HG03460 (cell line): Measurements from ENCODE around the gene VPS13D.
"Not testable (repeated sequence)": the region's sequence is repeated elsewhere in the genome, so short reads cannot be mapped to it uniquely, and the experiment has no call there.

Experiments
- ATAC-seq: cut with Tn5 transposase; IDR thresholded peaks from one replicate; pipeline ENCODE4 v1.9.1; 2021; ENCODE audit not compliant: unreplicated experiment

The VPS13D gene

GRCh38 chr1:12284486-12284885 lies 54.7 kb downstream of the VPS13D start:
- no peak for ATAC-seq

DNA sequence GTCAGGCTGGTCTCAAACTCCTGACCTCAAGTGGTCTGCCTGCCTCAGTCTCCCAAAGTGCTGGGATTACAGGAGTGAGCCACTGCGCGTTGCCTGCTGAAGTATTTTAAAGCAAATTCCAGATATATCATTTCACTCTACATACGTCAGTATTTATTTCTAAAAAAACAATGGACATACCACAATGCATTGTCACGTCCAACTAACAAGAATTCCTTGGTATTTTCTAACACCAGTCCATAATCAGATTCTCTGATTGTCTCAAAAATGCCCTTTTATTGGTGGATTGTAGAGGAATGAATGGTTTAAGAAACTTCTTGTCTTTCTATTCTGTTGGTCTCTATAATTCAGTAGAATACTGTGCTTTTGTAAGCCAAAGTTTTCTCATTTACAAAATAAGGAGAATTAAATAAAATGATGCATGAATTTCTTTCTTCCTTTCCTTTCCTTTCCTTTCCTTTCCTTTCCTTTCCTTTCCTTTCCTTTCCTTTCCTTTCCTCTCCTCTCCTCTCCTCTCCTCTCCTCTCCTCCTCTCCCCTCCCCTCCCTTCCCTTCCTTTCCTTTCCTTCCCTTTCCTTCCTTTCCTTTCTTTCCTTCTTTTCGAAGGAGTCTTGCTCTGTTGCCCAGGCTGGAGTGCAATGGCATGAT lies 55.8 kb downstream of the VPS13D start:
- no peak for ATAC-seq

DNA sequence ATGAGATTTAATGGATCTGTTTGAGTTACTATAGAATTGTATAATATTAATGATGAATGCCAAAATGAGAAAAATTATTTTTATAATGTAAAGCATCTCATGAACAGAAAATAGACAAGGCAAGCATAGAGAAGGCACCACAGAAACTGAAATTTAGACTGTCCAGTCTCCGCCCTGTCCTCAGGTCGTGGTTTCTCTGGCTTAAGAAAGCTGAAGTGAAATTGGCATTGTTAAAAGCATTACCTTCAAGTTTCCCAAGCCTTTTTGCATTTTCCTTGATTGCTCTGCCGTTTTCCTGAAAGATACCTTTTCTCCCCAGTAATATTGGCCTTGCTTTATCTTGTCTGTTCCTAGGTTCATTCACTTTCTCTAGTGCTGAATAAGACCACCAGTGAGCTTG lies 58.0 kb downstream of the VPS13D start:
- no peak for ATAC-seq

DNA sequence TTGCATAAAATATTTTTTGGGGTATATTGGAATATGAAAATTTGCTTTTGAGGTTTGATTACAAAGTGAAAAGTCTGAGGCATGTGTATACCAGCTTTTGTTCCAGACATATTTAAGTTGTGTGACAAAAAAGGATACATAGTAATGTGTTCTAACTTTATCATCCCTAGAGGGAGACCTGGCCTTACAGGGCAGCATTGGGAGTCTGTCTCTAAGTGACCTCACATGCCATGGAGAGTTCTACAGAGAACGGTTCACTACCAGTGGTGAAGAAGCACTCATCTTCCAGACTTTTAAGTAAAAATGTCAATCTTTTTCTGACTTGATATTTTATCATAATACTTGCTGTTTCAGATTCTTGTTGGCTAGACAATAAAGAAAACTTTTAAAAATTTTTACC lies 61.0 kb downstream of the VPS13D start:
- ATAC-seq = no peak

DNA sequence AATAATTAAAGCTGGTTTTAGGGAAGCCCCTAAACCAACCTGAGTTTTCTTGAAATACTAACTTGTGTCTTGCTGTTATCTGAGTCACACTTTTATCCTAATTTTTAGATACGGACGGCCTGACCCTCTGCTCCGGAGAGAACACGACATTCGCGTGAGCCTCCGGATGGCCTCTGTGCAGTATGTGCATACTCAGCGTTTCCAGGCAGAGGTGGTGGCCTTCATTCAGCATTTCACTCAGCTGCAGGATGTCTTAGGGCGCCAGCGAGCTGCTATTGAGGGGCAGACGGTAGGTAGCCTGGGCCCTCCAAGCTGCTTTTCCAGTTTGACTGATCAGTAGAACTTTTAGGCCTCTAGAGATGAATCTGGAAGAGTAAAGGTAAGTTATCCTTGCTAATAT lies 63.6 kb downstream of the VPS13D start:
- no peak for ATAC-seq

- no peak for ATAC-seq
Observed at GRCh38 chr1:12294076-12294475, 64.2 kb downstream of the VPS13D start.

DNA sequence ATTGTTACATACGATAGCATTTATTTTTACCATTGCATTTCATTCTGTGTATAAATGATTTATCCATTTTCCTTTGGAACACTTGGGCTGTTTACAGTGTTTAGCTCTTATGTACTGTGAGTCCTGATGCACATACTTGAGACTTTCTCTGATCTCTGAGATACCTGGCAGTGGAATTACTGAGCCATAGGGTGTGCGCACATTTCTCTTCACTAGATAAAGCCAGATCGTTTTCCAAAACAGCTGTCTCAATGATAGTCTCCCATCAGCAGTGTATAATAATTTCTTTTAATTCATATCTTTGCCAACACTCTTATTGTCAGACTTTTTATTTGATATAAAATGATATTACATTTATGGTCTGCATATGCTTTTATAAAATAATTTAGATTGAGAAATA lies 66.2 kb downstream of the VPS13D start:
- ATAC-seq = no peak

DNA sequence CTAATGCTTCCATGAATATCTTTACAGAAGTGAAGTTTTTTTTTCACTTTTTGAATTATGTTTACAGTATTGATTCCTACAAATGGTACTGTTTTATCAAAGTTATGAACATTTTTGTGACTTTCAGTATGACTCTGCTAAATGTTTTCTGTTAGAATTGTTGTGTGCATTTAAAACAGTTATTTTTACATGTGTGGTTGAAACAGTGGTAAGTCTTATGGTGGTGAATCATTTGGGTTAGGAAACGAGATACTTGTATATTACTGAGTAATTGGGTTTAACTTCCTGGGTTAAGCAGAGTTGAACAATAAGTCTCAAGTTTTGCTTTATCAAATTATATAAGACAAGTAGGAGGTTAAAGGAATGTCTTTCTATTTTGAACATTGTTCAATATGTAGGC lies 66.8 kb downstream of the VPS13D start:
- peak; percentile 77 for ATAC-seq

DNA sequence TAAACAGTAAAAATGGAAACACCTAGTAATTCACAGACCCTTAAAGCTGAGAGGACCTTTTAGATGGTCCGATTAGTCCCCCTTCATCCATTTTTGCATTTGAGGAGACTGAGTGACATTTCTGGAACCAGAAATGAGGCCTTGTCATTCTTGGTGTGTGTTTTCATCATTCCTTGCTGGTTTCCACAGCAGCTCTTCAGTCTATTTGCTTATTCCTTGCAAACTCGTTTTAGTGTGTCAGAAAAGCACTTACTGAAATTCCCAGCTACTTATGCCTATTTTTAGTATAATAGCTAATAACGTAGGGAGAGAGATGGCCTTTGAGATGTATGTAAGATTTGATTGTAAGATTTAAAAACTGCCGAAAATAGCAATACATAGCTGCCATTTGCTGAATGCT lies 70.9 kb downstream of the VPS13D start:
- no peak for ATAC-seq

DNA sequence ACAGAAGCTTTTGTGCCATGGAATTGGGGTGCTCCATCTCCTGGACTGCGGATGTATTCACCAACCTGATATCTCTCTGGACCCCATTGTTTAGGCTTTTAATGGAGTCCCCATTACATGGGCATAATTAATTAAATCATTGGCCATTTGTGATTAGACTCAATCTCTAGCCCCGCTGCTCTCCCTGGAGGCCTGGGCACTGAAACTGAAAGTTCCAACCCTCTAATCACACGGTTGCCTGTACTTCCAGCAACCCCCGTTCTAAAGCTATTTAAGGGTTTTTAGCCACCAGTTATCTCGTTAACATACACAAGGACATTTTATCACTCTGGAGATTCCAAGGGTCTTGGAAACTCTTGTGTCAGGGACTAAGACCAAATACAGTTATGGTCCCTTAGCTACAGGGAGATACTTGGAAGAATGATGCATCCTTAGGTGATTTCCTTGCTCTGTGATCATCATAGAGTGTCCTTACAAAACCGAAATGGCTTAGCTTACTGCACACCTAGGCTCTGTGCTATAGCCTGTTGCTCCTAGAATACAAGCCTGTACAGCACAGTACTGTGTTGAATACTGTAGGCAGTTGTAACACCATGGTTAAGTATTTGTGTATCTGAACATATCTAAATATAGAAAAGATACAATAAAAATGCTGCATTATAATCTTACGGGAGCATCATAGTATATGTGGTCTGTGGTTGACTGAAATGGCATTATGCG lies 71.8 kb downstream of the VPS13D start:
- ATAC-seq = no peak

DNA sequence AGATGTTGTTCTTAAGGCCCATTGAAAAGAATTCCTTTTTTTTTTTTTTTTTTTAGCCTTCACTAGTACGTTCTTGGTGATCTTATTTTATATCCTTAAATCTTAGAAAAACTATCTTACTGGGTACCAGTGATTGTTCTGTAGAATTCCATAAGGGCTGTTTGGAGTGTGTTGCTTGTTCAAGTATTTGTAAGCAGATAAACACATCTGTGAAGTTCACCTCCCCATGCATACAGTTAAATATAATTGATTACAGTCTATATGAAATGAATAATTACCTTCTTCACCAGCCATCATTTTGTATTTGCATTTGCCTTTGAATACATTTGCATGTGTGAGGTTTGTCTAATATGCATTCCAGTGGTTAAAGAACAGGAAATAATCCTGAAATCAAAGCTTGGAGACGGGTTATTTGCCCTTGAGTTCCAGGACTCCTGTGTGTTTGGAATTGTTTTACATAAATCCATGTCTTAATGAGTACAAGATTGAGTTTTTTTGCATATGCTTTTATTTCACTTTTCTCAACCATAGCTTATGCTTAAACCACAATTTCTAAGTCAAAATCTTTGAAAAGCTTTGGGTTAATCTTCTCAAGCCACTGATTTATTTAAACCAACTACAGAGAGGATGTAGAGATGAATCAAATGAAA lies 73.1 kb downstream of the VPS13D start:
- no peak for ATAC-seq

GRCh38 chr1:12305377-12305776 lies 75.5 kb downstream of the VPS13D start:
- no peak for ATAC-seq

DNA sequence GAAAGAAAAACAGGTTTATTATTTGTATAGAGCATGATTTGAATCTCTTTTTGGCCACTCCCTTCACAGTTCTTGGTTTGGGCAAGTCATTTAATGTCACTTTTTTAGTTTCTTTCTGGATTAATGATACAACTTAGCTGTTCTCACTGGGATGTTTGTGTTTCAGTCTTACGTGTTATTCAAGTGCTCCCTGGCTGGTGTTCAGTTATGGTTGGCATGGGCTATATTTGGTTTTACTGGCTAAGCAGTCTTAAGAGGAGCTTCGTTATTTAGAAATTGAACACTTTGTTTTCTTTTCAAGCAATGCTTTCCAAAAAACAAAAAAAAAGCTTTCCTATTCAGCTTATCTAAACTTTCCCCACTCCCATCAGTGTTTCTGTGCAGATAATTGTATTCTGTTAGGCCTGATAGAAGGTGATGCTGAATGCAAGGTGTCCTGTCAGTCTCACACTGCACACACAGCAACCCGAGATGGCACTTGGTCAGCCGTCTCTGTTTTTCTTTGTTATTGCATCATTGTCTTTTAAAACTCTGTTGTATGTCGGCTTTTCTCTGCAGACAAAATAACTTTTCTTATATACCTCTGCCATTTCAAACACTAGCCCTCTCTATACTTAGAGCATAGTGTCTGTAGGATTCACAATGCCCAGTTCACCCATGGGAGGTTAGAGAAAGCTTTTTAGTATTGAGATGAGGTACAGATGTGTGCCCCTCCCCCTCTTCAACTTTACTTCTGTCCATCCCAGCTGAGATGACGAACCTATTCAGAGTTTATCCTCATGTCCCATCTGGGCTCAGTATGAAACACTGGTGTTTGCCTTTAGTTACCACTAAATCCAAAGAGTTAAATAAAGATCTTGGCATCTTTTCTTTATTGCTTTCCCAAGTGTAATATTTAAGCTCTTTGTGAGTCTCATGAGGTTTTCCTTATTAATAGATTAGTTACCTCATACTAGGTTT lies 80.2 kb downstream of the VPS13D start:
- no peak for ATAC-seq

GRCh38 chr1:12314333-12314903 lies 84.6 kb downstream of the VPS13D start:
- no peak for ATAC-seq

- ATAC-seq = no peak
Observed at GRCh38 chr1:12315146-12315545, 85.3 kb downstream of the VPS13D start.

GRCh38 chr1:12316331-12316730 lies 86.5 kb downstream of the VPS13D start:
- no peak for ATAC-seq

- no peak for ATAC-seq
Observed at GRCh38 chr1:12320486-12320885, 90.7 kb downstream of the VPS13D start.

DNA sequence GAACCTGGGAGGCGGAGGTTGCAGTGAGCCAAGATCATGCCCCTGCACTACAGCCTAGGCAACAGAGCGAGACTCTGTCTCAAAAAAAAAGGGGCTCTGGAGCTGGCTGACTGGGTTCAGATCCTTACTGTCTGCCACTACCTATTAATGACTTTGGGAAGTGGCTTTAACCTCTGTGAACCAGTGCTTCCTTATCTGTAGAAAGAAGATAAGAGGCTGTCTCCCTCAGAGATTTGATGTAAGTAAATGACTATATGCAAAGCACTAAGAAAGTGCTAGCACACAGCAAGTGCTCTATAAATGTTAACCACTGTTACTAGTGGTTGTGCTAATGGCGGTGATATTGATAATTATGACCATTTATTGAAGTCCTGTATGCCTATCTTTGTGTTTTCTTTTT lies 94.6 kb downstream of the VPS13D start:
- no peak for ATAC-seq

DNA sequence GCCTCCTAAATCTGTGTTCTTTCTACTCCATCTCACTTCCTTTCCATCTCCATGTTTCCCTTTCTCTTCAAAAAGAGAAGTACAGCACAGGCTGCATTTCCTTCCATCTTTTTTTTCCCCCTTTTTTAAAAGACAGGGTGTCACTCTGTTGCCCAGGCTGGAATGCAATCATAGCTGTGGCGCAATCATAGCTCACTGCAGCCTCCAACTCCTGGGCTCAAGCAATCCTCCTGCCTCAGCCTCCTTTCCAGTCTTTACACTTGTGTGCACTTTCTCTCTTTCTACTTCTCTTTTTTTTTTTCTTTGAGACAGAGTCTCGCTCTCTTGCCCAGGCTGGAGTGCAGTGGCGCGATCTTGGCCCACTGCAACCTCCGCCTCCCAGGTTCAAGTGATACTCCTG lies 95.1 kb downstream of the VPS13D start:
- not testable (repeated sequence) for ATAC-seq

GRCh38 chr1:12326986-12327385 lies 97.2 kb downstream of the VPS13D start:
- ATAC-seq = no peak

- ATAC-seq = no peak
Observed at GRCh38 chr1:12327566-12327965, 97.7 kb downstream of the VPS13D start.
